OCI-LY7 (cell line): ENCODE results near the gene CHCHD1. TPM values are rescaled to one million over a fixed set of nuclear protein-coding genes. Genes with fewer than 3 reads are reported as not detected.

ENCODE experiments used
- BruUV-seq: library from RNA; stranded (reverse); fragments of 400-500 nt; replicated peaks from 2 replicates; lab custom pipeline; 2021; lab: Mats Ljungman, UMichigan
- CTCF ChIA-PET: fragments of 300-600 bp; sonication (Branson Sonifier 250); formaldehyde crosslinking; loops from one replicate; lab custom pipeline; 2022; ENCODE audit warnings: antibody characterized with exemption; ENCODE audit not compliant: unreplicated experiment; lab: Charles Lee
- POLR2A ChIA-PET: fragments of 300-600 bp; sonication (Branson Sonifier 250); formaldehyde crosslinking; loops from one replicate; lab custom pipeline; 2022; ENCODE audit warnings: antibody characterized with exemption; lab: Charles Lee
- DNase-seq: peaks from one replicate; pipeline ENCODE4 v3.0.0-alpha.2; 2015; ENCODE audit warnings: low spot score
- H2AFZ ChIP-seq: fragments of 200-600 bp; sonication (generic), shearing (Covaris generic); 2 replicates; pipeline ENCODE4 v1.6.1; 2014; ENCODE audit warnings: mild to moderate bottlenecking, antibody characterized with exemption, low read length, moderate library complexity
- H3K27ac ChIP-seq: fragments of 200-600 bp; sonication (generic); 2 replicates; pipeline ENCODE4 v1.5.1; 2014; ENCODE audit warnings: mixed run types, low read depth, mild to moderate bottlenecking, moderate library complexity, low read length, inconsistent platforms; ENCODE audit not compliant: poor library complexity, severe bottlenecking
- H3K36me3 ChIP-seq: fragments of 200-600 bp; sonication (generic); 2 replicates; pipeline ENCODE4 v1.6.1; 2014; ENCODE audit warnings: mild to moderate bottlenecking, antibody characterized with exemption, low read length, moderate library complexity, mixed read lengths; ENCODE audit not compliant: insufficient read depth
- H3K4me1 ChIP-seq: fragments of 200-600 bp; sonication (generic); 2 replicates; pipeline ENCODE4 v1.5.1; 2014; ENCODE audit warnings: mild to moderate bottlenecking, low read length; ENCODE audit not compliant: insufficient read depth, poor library complexity, severe bottlenecking
- H3K4me2 ChIP-seq: fragments of 200-600 bp; sonication (generic); 2 replicates; pipeline ENCODE4 v1.6.1; 2014; ENCODE audit warnings: mild to moderate bottlenecking, low read length
- H3K4me3 ChIP-seq: fragments of 200-600 bp; sonication (generic); 2 replicates; pipeline ENCODE4 v1.5.1; 2014; ENCODE audit warnings: mild to moderate bottlenecking, low read depth, low read length; ENCODE audit not compliant: poor library complexity, severe bottlenecking
- H3K79me2 ChIP-seq: fragments of 200-600 bp; sonication (generic); 2 replicates; pipeline ENCODE4 v1.6.1; 2016; ENCODE audit warnings: low read depth, mild to moderate bottlenecking, low read length, moderate library complexity, mixed read lengths; ENCODE audit not compliant: insufficient read depth
- H3K9me2 ChIP-seq: fragments of 200-600 bp; sonication (generic); 2 replicates; pipeline ENCODE4 v1.6.1; 2016; ENCODE audit warnings: mild to moderate bottlenecking, low read length, mixed read lengths; ENCODE audit not compliant: insufficient read depth
- H3K9me3 ChIP-seq: fragments of 200-600 bp; sonication (generic); 2 replicates; pipeline ENCODE4 v1.6.1; 2014; ENCODE audit warnings: mild to moderate bottlenecking, mixed run types, low read length, mixed read lengths
- H4K20me1 ChIP-seq: fragments of 200-600 bp; sonication (generic); 2 replicates; pipeline ENCODE4 v1.6.1; 2014; ENCODE audit warnings: mild to moderate bottlenecking, antibody characterized with exemption, low read length, moderate library complexity, mixed read lengths; ENCODE audit not compliant: insufficient read depth
- CTCF ChIP-seq: fragments of 200-600 bp; sonication (generic); conservative IDR thresholded peaks from 2 replicates; pipeline ENCODE4 v1.5.1; 2014; ENCODE audit warnings: mild to moderate bottlenecking, antibody characterized with exemption, low read length, moderate library complexity, mixed read lengths
- EZH2phosphoT487 ChIP-seq: fragments of 200-600 bp; sonication (generic); IDR thresholded peaks from 2 replicates; pipeline ENCODE4 v1.6.1; 2018; ENCODE audit warnings: low read depth, borderline replicate concordance, mild to moderate bottlenecking, mixed run types, antibody characterized with exemption, low read length, moderate library complexity, mixed read lengths
- intact Hi-C: fragments of 100-400 bp; cut with micrococcal nuclease; formaldehyde crosslinking; loops from one replicate; pipeline ENCODE4 v1.10.0; 2022; ENCODE audit not compliant: unreplicated experiment
- total RNA-seq, 2 experiments: library from RNA; depleted of rRNA in 1 of 2; stranded (reverse); fragments of >200 nt in 1 of 2; shearing (Covaris generic) in 1 of 2; gene quantifications; 2 replicates each; pipeline ENCODE4 v1.2.3, GENCODE V29; 2014 to 2022

The CHCHD1 gene
- total RNA-seq, 2 experiments from 2014 or later: 36.6 to 55.6 TPM

- no peaks in the 10 kb centered on the region for H4K20me1 ChIP-seq
- no peak overlapping the region for H3K4me2 ChIP-seq
- H3K9me3 ChIP-seq: no peaks in the 10 kb centered on the region
- TF ChIP-seq CTCF (no peak), EZH2phosphoT487 (no peak)
- no TSS peak for BruUV-seq
- no peak overlapping the region for H3K27ac ChIP-seq
- CTCF ChIA-PET: no interaction called here
- H3K9me2 ChIP-seq: no peaks in the 10 kb centered on the region
- H3K79me2 ChIP-seq: peaks cover 14% of the 10 kb centered on the region; the same call in 1 of the 2 replicates
- no peak overlapping the region for H3K4me3 ChIP-seq
- intact Hi-C loops: no loop called here
- H2AFZ ChIP-seq: no peak overlapping the region
- POLR2A ChIA-PET: interaction anchor here (1.3 kb wide), 1 partner anchor 10 kb away, joined by 3 read pairs; no protein-coding TSS in a partner anchor
- no peak for DNase-seq
- peaks cover 72% of the 10 kb centered on the region for H3K36me3 ChIP-seq
- peaks cover 25% of the 10 kb centered on the region for H3K4me1 ChIP-seq
Measured at GRCh38 chr10:73807471-73807870, 25.6 kb downstream of the CHCHD1 start.

GRCh38 chr10:73808021-73808815, 26.4 kb downstream of the CHCHD1 start:
- BruUV-seq: no TSS peak
- no peak for TF ChIP-seq CTCF
- no peak for TF ChIP-seq EZH2phosphoT487
- H3K9me2 ChIP-seq: no peaks in the 10 kb centered on the region
- no peak for DNase-seq
- CTCF ChIA-PET: no interaction called here
- intact Hi-C loops: no loop called here
- no peak overlapping the region for H3K4me3 ChIP-seq
- POLR2A ChIA-PET: interaction anchor here (0.7 to 1.6 kb wide), 4 partner anchors 24 to 1256 kb away, joined by 3 to 6 read pairs (median 4); partner anchors contain the start of gene CHCHD1
- peaks cover 14% of the 10 kb centered on the region; the same call in 1 of the 2 replicates for H3K79me2 ChIP-seq
- H3K36me3 ChIP-seq: peaks cover 71% of the 10 kb centered on the region
- H2AFZ ChIP-seq: no peak overlapping the region
- no peaks in the 10 kb centered on the region for H3K9me3 ChIP-seq
- peaks cover 29% of the 10 kb centered on the region for H3K4me1 ChIP-seq
- H3K4me2 ChIP-seq: no peak overlapping the region
- no peak overlapping the region for H3K27ac ChIP-seq
- H4K20me1 ChIP-seq: no peaks in the 10 kb centered on the region
